Peyer's patch (tissue), 4 donors: ENCODE results near the gene FNDC3B. TPM values are rescaled to one million over a fixed set of nuclear protein-coding genes. Genes with fewer than 3 reads are reported as not detected.

Experiments used
- DNase-seq, 3 donors: peaks; one replicate each; pipeline ENCODE4 v3.0.0-alpha.2; 2017 to 2019
- H3K27ac ChIP-seq, 4 donors: fragments of 200-600 bp; sonication (generic); one replicate each; pipeline ENCODE4 v1.5.1; 2016 to 2019
- H3K27me3 ChIP-seq, 2 donors: fragments of 200-600 bp; sonication (generic); one replicate each; pipeline ENCODE4 v1.5.1; 2019
- H3K36me3 ChIP-seq, 3 donors: fragments of 200-600 bp; sonication (generic); one replicate each; pipeline ENCODE4 v1.5.1; 2016 to 2019
- H3K4me1 ChIP-seq, 4 donors: fragments of 200-600 bp; sonication (generic); one replicate each; pipeline ENCODE4 v1.5.1; 2016 to 2019
- H3K4me3 ChIP-seq, 4 donors: fragments of 200-600 bp; sonication (generic); 1 replicate in 3 of 4; 2 replicates in 1 of 4; pipeline ENCODE4 v1.5.1; 2016 to 2019; ENCODE audit warnings: mild to moderate bottlenecking in 1 of 4
- H3K9me3 ChIP-seq, 4 donors: fragments of 200-600 bp; sonication (generic); one replicate each; pipeline ENCODE4 v1.5.1; 2016 to 2019; ENCODE audit warnings: mild to moderate bottlenecking in 1 of 4
- POLR2A ChIP-seq, 2 donors: fragments of 450-650 bp; IDR thresholded peaks; one replicate each; pipeline ENCODE4 v1.5.1; 2017; ENCODE audit warnings: antibody characterized with exemption in 2 of 2, mild to moderate bottlenecking in 2 of 2, moderate library complexity in 2 of 2
- total RNA-seq, 4 donors: library from RNA; depleted of rRNA; stranded (reverse); fragments of >200 nt; gene quantifications; one replicate each; pipeline ENCODE4 v1.1.0, GENCODE V29; 2016
- TF ChIP-seq, protein P1 (sequence below), 6 experiments: fragments of 450-650 bp in 4 of 6; fragments of 200-600 bp in 2 of 6; sonication (generic) in 1 of 6; IDR thresholded peaks; one replicate each; pipeline ENCODE4 v1.5.1; 2017 to 2019; ENCODE audit warnings: antibody characterized with exemption in 6 of 6, mild to moderate bottlenecking in 3 of 6, moderate library complexity in 1 of 6

FNDC3B gene
- total RNA-seq, 4 donors from 2014 or later, result 28.7 to 74.3 (median 54.6) TPM

DNA sequence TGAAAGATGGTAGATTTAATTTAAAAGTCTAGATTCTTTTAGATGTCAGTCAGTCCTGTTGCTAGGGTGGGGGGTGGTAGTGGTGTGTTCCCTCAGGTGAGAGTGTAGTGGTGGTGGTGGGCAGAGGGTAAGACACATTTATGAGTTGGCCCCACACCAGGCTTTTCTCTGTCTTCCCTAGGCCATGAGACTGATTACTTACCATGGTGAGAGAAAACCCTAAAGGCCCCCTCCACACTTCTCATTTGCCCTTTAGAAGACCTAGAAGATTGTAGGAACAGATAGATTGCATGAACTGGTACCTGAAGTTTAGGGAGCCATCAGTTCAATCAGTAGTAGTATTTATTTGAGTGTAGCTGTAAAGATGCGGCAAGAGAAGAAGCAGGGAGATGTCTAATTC lies 20.9 kb downstream of the FNDC3B start:
- no peaks in the 10 kb centered on the region for H3K36me3 ChIP-seq
- no peak overlapping the region for H3K27ac ChIP-seq
- H3K27me3 ChIP-seq, result no peaks in the 10 kb centered on the region
- DNase-seq, result no peak
- no peak overlapping the region for H3K4me3 ChIP-seq
- peaks cover 0 to 44% (median 4%) of the 10 kb centered on the region in 4 donors for H3K4me1 ChIP-seq
- H3K9me3 ChIP-seq, result no peaks in the 10 kb centered on the region
- TF ChIP-seq POLR2A (IDR thresholded peaks at IDR 0.05), result no peak
- TF ChIP-seq, protein P1, sequence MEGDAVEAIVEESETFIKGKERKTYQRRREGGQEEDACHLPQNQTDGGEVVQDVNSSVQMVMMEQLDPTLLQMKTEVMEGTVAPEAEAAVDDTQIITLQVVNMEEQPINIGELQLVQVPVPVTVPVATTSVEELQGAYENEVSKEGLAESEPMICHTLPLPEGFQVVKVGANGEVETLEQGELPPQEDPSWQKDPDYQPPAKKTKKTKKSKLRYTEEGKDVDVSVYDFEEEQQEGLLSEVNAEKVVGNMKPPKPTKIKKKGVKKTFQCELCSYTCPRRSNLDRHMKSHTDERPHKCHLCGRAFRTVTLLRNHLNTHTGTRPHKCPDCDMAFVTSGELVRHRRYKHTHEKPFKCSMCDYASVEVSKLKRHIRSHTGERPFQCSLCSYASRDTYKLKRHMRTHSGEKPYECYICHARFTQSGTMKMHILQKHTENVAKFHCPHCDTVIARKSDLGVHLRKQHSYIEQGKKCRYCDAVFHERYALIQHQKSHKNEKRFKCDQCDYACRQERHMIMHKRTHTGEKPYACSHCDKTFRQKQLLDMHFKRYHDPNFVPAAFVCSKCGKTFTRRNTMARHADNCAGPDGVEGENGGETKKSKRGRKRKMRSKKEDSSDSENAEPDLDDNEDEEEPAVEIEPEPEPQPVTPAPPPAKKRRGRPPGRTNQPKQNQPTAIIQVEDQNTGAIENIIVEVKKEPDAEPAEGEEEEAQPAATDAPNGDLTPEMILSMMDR (IDR thresholded peaks at IDR 0.05), result no peak

DNA sequence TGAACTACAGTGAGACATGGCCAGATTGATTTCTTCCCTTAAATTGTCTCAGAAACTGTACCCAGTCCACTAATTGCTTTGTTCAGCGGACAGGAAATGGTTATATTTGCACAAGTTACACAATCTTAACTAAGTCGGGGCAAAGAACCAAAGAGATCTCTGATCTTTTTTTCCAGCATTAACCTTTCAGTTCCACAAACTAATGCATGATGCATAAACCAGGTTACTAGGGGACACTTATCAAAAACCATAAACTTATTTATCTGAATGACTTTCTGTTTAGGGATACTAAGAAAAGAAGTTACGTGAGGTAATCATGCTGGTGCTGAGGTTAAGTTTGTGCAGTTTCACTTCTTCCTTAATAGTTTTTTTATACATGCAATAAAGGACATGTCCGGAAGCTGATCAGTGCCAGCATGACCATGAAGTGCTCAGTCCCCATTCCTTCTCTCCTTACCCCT lies 22.4 kb downstream of the FNDC3B start:
- H3K36me3 ChIP-seq, result no peaks in the 10 kb centered on the region
- TF ChIP-seq, protein P1 (IDR thresholded peaks at IDR 0.05), result peak in 1 of 6 experiments; percentile 3
- TF ChIP-seq POLR2A (IDR thresholded peaks at IDR 0.05), result no peak
- DNase-seq, result peak in 1 of 3 donors; percentile 21
- H3K27ac ChIP-seq, result peak overlapping the region in 3 of 4 donors; percentile 28 to 53 (median 39)
- no peaks in the 10 kb centered on the region for H3K27me3 ChIP-seq
- H3K4me1 ChIP-seq, result peaks cover 0 to 46% (median 4%) of the 10 kb centered on the region in 4 donors
- H3K9me3 ChIP-seq, result no peaks in the 10 kb centered on the region
- H3K4me3 ChIP-seq, result peak overlapping the region in 3 of 4 donors; percentile 8 to 31 (median 9)

DNA sequence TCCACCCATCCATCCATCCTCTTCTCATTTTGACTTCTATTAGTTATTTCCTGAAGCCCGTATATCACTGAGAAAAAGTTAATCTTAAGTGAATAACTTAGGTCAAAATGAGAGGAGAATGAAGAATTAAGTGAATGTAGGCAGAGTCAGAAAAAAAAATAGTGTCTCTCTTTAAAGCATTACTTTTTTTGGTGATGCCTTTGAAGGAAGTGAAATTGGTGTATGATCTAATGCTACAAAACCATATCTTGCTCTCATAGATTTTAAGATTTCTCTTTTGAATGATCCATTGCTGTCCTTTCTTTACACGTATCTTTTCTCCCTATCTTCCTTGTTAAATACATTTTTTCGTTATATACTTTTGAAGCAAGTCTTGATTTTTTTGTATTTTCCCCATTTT lies 23.4 kb downstream of the FNDC3B start:
- Histone ChIP-seq H3K27ac (no peak overlapping the region), H3K9me3 (no peaks in the 10 kb centered on the region), H3K27me3 (no peaks in the 10 kb centered on the region), H3K4me3 (no peak overlapping the region), H3K4me1 (peaks cover 0 to 46% (median 4%) of the 10 kb centered on the region in 4 donors), H3K36me3 (no peaks in the 10 kb centered on the region)
- no peak for TF ChIP-seq POLR2A (IDR thresholded peaks at IDR 0.05)
- TF ChIP-seq, protein P1 (IDR thresholded peaks at IDR 0.05), result no peak
- DNase-seq, result no peak

DNA sequence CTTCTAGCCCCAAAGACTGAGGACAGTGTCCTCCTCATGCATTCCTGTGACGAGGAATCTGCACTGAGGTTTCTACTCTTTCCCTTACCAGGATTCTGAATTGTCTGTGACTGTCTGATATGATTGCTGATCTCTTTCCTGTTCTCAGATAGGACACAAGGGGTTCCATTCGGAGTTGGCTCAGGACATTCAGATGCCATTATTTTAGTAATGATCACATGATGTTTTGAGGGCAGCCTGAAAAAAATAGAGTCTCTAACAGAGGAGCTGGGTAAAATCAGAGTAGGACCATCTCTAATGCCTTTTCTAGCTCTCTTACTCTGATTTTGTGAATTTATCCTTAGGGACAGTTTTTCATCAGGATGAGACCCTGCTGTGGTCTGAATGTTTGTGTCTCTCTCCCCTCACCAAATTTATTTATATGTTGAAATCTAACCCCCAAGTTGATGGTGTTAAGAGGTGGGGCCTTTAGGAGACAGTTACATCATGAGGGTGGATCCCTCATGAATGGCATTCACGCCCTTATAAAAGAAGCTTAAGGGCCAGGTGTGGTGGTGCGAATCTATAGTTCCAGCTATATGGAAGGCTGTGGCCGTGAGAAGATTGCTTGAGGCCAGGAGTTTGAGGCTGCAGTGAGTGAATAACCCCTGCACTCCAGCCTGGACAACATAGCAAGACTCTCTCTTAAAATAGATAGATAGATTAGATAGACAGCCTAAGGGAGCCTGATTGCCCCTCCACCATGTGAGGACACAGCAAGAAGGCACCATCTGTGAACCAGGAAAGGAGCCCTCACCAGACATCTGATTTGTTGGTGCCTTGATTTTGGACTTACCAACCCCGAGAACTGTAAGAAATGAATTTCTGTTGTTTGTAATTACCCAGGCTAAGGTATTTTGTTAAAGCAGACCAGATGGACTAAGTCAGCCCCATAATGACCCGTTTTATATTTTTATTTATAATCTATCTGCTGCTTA lies 24.4 kb downstream of the FNDC3B start:
- Histone ChIP-seq H3K27me3 (no peaks in the 10 kb centered on the region), H3K27ac (no peak overlapping the region), H3K9me3 (no peaks in the 10 kb centered on the region), H3K4me3 (no peak overlapping the region), H3K36me3 (no peaks in the 10 kb centered on the region), H3K4me1 (peaks cover 0 to 54% (median 4%) of the 10 kb centered on the region in 4 donors)
- no peak for DNase-seq
- TF ChIP-seq POLR2A (IDR thresholded peaks at IDR 0.05), result no peak
- TF ChIP-seq, protein P1 (IDR thresholded peaks at IDR 0.05), result no peak

DNA sequence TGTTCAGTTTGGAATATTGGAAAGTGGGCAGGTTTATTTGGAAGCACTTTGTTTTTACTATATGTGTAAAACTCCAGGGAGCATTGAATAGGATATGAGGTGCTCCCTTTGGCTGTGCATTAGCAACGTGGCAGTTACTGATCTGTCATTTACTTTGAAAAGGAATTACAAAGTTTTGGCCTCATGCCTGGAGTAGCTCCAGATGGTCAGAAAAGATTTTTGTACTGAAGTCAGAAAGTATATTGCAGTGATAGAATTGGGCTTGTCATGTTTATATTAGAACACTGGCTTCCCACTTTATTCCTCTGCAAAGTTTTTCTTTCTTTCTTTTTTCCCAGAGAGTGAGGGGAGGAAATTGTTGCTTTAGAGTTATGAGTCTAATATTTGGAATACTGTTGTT lies 26.1 kb downstream of the FNDC3B start:
- peak overlapping the region in 2 of 4 donors; percentile 32 to 46 for H3K27ac ChIP-seq
- no peak for DNase-seq
- no peaks in the 10 kb centered on the region for H3K27me3 ChIP-seq

More for the DNA sequence above, 26.1 kb downstream of the FNDC3B start:
- no peaks in the 10 kb centered on the region for H3K36me3 ChIP-seq
- TF ChIP-seq, protein P1 (IDR thresholded peaks at IDR 0.05), result no peak
- TF ChIP-seq POLR2A (IDR thresholded peaks at IDR 0.05), result no peak
- no peaks in the 10 kb centered on the region for H3K9me3 ChIP-seq
- no peak overlapping the region for H3K4me3 ChIP-seq
- peaks cover 0 to 59% (median 4%) of the 10 kb centered on the region in 4 donors for H3K4me1 ChIP-seq
